Activated naive CD4-positive, alpha-beta T cell treated with anti-CD3 and anti-CD28 coated beads for 36 hours (primary cell): ENCODE results near the gene SARS1. TPM values are rescaled to one million over a fixed set of nuclear protein-coding genes. Genes with fewer than 3 reads are reported as not detected.
A peak's percentile ranks its signal among the peaks of the same experiment; 100 is the strongest.

Source experiments
- CTCF ChIA-PET: fragments of 350-600 bp; sonication (Branson Sonifier 250); formaldehyde crosslinking; loops from one replicate; lab custom pipeline; 2021; ENCODE audit warnings: antibody characterized with exemption; lab: Charles Lee
- DNase-seq: peaks from one replicate; pipeline ENCODE4 v3.0.0-alpha.2; 2020
- H3K27ac Mint-ChIP-seq: one replicate; pipeline ENCODE4 v1.8.0; 2021; ENCODE audit warnings: mild to moderate bottlenecking, mixed read lengths
- H3K27me3 Mint-ChIP-seq: one replicate; pipeline ENCODE4 v1.8.0; 2021; ENCODE audit warnings: low read depth, mixed read lengths
- H3K36me3 Mint-ChIP-seq: one replicate; pipeline ENCODE4 v1.8.0; 2021; ENCODE audit warnings: low read depth, mixed read lengths
- H3K4me1 Mint-ChIP-seq: one replicate; pipeline ENCODE4 v1.8.0; 2021; ENCODE audit warnings: low read depth, mixed read lengths
- H3K4me3 Mint-ChIP-seq: one replicate; pipeline ENCODE4 v1.8.0; 2021; ENCODE audit warnings: mild to moderate bottlenecking, moderate library complexity, mixed read lengths
- H3K9me3 Mint-ChIP-seq: one replicate; pipeline ENCODE4 v1.8.0; 2021; ENCODE audit warnings: mixed read lengths
- intact Hi-C: fragments of 100-400 bp; cut with micrococcal nuclease; formaldehyde crosslinking; loops from one replicate; pipeline ENCODE4 v1.15.1; 2023
- total RNA-seq, 2 experiments: library from RNA; stranded (reverse); gene quantifications; one replicate each; pipeline ENCODE4 v1.2.3, GENCODE V29; 2021

The SARS1 gene
- total RNA-seq, 2 experiments from 2014 or later, result 363 TPM

DNA sequence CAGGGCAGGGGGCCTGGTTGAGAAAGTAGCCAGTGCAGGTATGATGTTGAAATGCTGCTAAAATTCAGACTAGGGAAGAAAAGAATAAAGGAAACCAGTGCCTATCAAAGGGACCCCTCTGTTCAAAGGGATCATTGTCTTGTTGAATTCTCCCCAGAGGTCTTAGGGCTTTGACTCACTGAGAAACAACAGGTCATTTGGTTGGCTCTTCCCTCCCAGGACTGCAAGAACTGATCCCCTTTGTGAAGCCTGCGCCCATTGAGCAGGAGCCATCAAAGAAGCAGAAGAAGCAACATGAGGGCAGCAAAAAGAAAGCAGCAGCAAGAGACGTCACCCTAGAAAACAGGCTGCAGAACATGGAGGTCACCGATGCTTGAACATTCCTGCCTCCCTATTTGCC lies 23.8 kb downstream of the SARS1 start:
- peaks cover 28% of the 10 kb centered on the region for H3K36me3 Mint-ChIP-seq
- no peak for DNase-seq
- intact Hi-C loops, result no loop called here
- H3K9me3 Mint-ChIP-seq, result no peaks in the 10 kb centered on the region
- no peak overlapping the region for H3K4me3 Mint-ChIP-seq
- no peak overlapping the region for H3K27ac Mint-ChIP-seq
- H3K27me3 Mint-ChIP-seq, result peaks cover 2% of the 10 kb centered on the region
- CTCF ChIA-PET, result interaction anchor here (1.4 to 1.6 kb wide), 2 partner anchors 10 to 162 kb away, joined by 3 to 4 read pairs; no protein-coding TSS in a partner anchor
- H3K4me1 Mint-ChIP-seq, result peaks cover 15% of the 10 kb centered on the region

DNA sequence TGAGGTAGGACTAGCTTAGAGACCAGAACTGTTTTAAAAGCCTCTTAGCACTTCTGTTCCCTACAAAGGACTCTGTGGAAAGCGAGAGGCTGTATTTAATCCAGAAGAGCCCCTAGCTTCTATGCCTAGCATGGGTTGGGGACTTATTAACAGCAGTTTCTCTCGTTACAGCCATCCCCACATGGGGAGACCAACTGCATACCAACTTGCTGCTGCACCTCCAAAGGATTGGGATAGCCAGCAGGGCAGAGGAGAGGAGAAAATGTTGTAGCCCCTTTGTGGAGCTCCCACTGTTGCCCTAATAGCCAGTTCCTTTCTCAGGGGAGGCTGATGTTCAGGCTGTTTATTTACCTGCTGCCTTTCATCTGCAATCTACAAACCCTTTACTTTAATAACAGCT lies 24.7 kb downstream of the SARS1 start:
- DNase-seq, result no peak
- Mint-ChIP-seq H3K4me3 (no peak overlapping the region), H3K4me1 (peaks cover 17% of the 10 kb centered on the region), H3K27ac (no peak overlapping the region), H3K36me3 (peaks cover 28% of the 10 kb centered on the region), H3K9me3 (no peaks in the 10 kb centered on the region), H3K27me3 (peaks cover 2% of the 10 kb centered on the region)
- intact Hi-C loops, result loop anchor here (2.0 kb wide), 1 partner anchor 24 kb away; no protein-coding TSS in a partner anchor
- CTCF ChIA-PET, result interaction anchor here (1.1 to 1.4 kb wide), 3 partner anchors 15 to 161 kb away, joined by 3 to 4 read pairs (median 3); no protein-coding TSS in a partner anchor

DNA sequence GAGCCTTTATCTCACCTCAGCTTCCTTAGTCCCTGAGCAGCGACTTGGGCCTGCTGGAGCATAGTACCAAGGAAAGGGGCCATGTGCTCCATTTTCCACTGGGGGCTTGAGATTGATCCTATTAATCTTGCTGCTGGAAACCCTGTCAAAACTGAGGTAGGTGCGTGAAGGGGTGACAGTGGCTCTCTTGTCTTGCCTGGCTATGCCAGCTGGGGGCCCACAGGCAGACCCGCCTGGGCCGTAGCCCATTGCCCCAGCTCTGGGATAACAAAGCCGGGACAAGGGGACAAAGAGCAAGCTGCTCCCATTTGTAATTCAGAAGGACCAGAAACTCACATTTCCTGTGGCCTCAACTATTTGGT lies 25.3 kb downstream of the SARS1 start:
- Mint-ChIP-seq H3K9me3 (no peaks in the 10 kb centered on the region), H3K27me3 (peaks cover 2% of the 10 kb centered on the region), H3K4me3 (no peak overlapping the region), H3K27ac (no peak overlapping the region), H3K36me3 (peaks cover 28% of the 10 kb centered on the region), H3K4me1 (peaks cover 17% of the 10 kb centered on the region)
- CTCF ChIA-PET, result interaction anchor here (0.7 to 1.5 kb wide), 10 partner anchors 8 to 247 kb away, joined by 3 to 7 read pairs (median 3); no protein-coding TSS in a partner anchor
- DNase-seq, result no peak
- intact Hi-C loops, result loop anchor here (2.0 kb wide), 1 partner anchor 24 kb away; no protein-coding TSS in a partner anchor

DNA sequence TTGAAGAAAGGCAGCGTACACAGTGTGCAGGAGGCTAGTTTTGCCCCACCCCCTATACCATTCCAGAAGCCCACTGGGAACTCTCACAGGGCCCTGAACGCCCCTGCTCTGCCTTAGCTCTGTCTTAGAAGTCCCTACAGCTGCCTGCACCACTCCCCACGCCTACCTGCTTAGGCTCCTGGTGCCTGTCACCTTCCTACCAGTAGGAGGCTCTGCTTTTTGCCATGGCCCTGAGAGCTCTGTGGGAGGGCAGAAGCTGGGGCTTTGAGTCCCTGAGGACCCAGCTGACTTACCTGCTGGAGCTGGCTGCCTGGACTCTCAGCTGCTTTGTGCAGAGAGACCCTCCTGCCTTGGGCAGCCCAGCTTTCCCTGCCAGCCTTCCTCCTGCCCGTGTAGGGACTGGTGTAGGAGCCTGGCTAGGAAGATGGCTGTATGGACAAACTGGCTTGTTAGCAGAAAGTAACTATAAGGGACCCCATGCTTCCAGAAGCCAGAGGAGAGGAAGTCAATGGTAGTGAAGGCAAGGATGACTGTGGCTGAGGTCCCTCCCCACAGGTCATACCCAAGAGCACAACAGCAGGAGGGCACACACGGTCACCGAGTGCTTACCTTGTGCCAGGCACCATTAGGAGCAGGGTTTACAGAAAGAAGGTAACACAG lies 25.8 kb downstream of the SARS1 start:
- peak; percentile 47 for DNase-seq
- Mint-ChIP-seq H3K9me3 (no peaks in the 10 kb centered on the region), H3K4me1 (peaks cover 17% of the 10 kb centered on the region), H3K27ac (peak overlapping the region; percentile 10), H3K27me3 (peaks cover 2% of the 10 kb centered on the region), H3K4me3 (no peak overlapping the region), H3K36me3 (peaks cover 25% of the 10 kb centered on the region)
- intact Hi-C loops, result loop anchor here (1.0 to 10.0 kb wide), 4 partner anchors 10 to 245 kb away; partner anchors contain the start of genes ATXN7L2 and CELSR2
- CTCF ChIA-PET, result interaction anchor here (0.6 to 1.5 kb wide), 10 partner anchors 8 to 246 kb away, joined by 3 to 7 read pairs (median 3); no protein-coding TSS in a partner anchor

DNA sequence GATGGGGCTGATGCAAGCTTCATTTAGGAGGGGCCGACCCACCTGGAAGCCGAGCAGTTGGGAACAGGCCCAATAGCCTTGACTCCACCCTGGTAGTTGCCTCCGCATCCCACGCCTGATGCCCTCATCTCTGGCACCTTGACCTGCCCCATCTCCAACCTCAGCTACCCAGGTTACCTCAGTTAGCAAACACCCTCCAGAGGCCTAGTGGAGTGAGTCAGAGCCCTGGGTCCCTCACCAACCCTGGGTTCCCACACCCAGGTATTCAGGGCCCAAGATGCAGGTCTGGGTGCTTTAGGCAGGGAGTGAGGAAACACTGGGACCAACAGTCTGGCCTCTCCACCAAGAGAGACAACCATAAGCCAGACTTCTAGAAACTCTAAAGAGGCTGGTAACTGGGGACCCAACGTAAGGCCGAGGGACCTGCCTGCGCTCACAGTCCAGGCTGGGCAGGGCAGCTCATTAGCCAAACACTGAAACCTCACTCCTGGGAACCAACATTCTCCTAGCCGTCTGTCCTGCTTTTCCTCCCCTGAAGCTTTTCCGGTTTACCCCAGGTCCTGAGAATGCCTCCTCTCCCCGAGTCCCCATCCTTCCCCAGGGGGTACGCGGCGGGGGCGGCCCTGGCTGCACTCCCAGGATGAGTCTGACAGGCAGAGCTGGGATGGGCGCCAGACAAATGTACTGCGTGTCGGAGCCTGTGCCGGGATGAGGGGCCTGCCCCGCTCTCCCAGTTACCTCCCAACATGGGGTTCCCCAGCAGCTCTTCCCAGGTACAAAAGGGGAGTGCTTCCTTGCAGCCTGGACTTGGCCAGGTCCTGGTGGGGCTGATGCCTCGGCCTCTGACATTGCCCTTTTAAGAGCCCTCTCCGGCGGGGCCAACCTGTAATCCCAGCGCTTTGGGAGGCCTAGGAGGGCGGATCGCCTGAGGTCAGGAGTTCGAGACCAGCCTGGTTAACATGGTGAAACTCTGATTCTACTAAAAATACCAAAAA lies 26.7 kb downstream of the SARS1 start:
- H3K4me3 Mint-ChIP-seq, result no peak overlapping the region
- DNase-seq, result no peak
- H3K9me3 Mint-ChIP-seq, result no peaks in the 10 kb centered on the region
- intact Hi-C loops, result loop anchor here (1.0 to 10.0 kb wide), 3 partner anchors 9 to 244 kb away; partner anchors contain the start of genes ATXN7L2 and CELSR2
- H3K36me3 Mint-ChIP-seq, result peaks cover 17% of the 10 kb centered on the region
- peak overlapping the region; percentile 15 for H3K27ac Mint-ChIP-seq
- CTCF ChIA-PET, result interaction anchor here (0.6 to 1.5 kb wide), 7 partner anchors 13 to 292 kb away, joined by 3 to 7 read pairs (median 3); no protein-coding TSS in a partner anchor
- H3K4me1 Mint-ChIP-seq, result peaks cover 17% of the 10 kb centered on the region
- H3K27me3 Mint-ChIP-seq, result peaks cover 2% of the 10 kb centered on the region

DNA sequence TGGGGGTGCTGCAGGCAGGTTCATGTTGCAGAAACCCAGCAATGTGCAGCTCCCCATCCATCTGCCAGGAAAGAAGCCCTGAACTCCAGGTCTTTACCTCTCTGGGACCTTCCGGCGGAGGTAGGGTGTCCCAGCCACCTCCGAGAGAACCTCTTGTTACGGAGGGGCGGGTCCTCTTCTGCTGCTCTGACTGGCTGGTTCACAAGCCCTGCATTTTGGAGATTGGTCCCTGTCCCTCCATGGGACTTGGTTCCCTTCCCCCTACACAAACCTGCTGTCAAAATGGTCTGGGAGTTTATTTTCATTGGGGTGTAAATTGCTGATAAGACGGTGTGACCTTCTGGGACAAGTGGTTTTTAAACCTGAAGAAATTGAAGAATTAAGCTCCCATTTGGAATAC lies 27.6 kb downstream of the SARS1 start:
- CTCF ChIA-PET, result interaction anchor here (1.1 kb wide), 1 partner anchor 291 kb away, joined by 3 read pairs; no protein-coding TSS in a partner anchor
- DNase-seq, result no peak
- intact Hi-C loops, result loop anchor here (2.0 to 10.0 kb wide), 2 partner anchors 17 to 243 kb away; partner anchors contain the start of gene ATXN7L2
- peaks cover 2% of the 10 kb centered on the region for H3K27me3 Mint-ChIP-seq
- no peak overlapping the region for H3K4me3 Mint-ChIP-seq
- no peaks in the 10 kb centered on the region for H3K9me3 Mint-ChIP-seq
- peaks cover 10% of the 10 kb centered on the region for H3K36me3 Mint-ChIP-seq
- H3K27ac Mint-ChIP-seq, result no peak overlapping the region
- H3K4me1 Mint-ChIP-seq, result peaks cover 17% of the 10 kb centered on the region

DNA sequence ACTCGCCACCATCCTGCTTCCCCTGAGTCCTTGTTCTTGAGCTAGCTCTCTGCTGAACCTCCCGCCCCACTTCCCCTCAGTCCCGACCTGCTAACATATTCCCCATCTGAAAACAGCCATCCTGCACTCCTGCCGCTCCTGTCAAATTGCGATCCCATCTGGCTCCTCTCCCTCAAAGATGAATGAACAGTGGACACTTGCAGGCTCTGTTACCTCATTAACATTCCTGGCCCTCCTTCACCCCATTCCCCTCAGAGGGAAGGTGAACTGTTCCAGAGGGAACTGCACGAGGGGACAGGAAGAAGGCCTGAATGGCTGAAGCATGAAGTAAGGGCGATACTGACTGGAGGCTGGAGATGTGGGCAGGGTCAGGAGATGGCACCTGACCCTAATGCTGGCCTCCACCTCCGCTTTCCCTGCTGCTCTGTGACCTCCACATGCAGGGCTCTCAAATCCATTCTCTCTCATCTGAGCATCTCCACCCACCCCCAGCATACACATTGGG lies 28.2 kb downstream of the SARS1 start:
- DNase-seq, result no peak
- Mint-ChIP-seq H3K36me3 (peaks cover 10% of the 10 kb centered on the region), H3K9me3 (no peaks in the 10 kb centered on the region), H3K4me3 (no peak overlapping the region), H3K27me3 (peaks cover 2% of the 10 kb centered on the region), H3K4me1 (peaks cover 17% of the 10 kb centered on the region), H3K27ac (no peak overlapping the region)
- intact Hi-C loops, result loop anchor here (2.0 to 10.0 kb wide), 2 partner anchors 17 to 243 kb away; partner anchors contain the start of gene ATXN7L2
- CTCF ChIA-PET, result no interaction called here

DNA sequence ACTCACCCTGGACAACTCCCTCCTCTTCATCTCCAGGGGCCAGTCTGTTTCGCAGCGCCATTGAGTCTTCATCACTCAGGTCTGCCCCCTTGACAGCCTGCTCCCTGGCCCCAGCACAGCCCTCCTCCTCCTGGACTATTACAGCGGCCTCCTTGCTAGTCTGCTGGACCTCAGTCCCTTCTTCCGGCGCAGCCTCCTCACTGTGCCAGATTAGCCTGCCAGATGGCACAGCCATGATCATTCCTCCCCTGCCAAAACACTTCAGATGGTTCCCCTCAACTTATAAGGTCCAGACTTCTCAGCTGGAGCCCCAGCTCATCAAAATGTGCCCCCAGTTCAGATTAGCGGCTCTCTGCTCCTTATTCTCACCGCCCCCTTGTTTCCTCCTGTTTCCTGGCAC lies 28.7 kb downstream of the SARS1 start:
- H3K27ac Mint-ChIP-seq, result no peak overlapping the region
- H3K4me1 Mint-ChIP-seq, result peaks cover 17% of the 10 kb centered on the region
- H3K9me3 Mint-ChIP-seq, result no peaks in the 10 kb centered on the region
- CTCF ChIA-PET, result no interaction called here
- no peak overlapping the region for H3K4me3 Mint-ChIP-seq
- peaks cover 6% of the 10 kb centered on the region for H3K36me3 Mint-ChIP-seq
- intact Hi-C loops, result loop anchor here (10.0 kb wide), 1 partner anchor 242 kb away; the partner anchor contains the start of gene ATXN7L2
- no peak for DNase-seq
- peaks cover 2% of the 10 kb centered on the region for H3K27me3 Mint-ChIP-seq

DNA sequence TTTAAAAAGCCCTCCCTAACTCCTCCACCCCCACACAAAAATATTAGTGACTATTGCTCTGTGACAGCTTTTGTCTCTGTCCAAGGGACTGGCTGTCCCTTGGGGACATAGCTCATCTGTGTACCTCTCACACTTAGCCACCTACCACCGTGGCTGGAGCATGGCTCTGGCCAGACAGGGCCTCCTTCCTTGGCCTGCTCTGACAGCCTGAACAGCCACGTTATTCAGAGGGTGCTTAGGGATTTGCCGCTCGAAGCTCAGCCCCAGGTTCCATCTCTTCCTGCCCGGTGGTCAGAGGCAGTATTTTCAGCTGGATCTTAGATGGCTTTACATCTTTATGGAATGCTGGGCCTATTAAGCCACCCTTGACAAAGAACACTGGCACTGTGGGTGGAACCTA lies 29.5 kb downstream of the SARS1 start:
- no peaks in the 10 kb centered on the region for H3K9me3 Mint-ChIP-seq
- intact Hi-C loops, result loop anchor here (10.0 kb wide), 1 partner anchor 242 kb away; the partner anchor contains the start of gene ATXN7L2
- H3K4me1 Mint-ChIP-seq, result peaks cover 17% of the 10 kb centered on the region
- H3K4me3 Mint-ChIP-seq, result no peak overlapping the region
- CTCF ChIA-PET, result no interaction called here
- DNase-seq, result no peak
- H3K27ac Mint-ChIP-seq, result no peak overlapping the region
- peaks cover 5% of the 10 kb centered on the region for H3K36me3 Mint-ChIP-seq
- H3K27me3 Mint-ChIP-seq, result peaks cover 2% of the 10 kb centered on the region

DNA sequence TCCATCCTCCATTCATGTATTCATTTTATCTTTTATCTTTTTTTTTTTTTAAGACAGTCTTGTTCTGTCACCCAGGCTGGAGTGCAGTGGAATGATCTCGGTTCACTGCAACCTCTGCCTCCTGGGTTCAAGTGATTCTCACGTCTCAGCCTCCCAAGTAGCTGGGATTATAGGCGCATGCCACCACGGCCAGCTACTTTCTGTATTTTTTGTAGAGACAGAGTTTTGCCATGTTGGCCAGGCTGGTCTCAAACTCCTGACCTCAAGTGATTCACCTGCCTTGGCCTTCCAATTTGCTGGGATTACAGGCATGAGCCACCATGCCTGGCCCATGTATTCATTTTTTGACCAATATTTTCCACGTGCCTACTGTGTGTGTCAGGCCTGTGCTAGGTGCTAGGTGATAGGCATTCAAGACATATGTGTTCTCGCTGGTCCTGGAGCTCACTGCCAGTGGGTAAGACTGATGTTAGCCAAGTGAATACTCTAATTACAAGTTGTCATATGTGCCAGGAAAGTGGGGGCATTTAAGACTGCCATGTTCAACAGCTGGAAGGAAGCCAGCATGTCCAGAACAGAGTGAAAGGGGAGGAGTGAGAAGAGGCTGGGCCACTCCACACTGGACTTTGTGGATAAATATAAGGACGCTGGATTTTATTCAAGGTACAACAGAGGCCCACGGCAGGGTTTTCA lies 30.3 kb downstream of the SARS1 start:
- H3K27ac Mint-ChIP-seq, result no peak overlapping the region
- H3K4me3 Mint-ChIP-seq, result no peak overlapping the region

DNA sequence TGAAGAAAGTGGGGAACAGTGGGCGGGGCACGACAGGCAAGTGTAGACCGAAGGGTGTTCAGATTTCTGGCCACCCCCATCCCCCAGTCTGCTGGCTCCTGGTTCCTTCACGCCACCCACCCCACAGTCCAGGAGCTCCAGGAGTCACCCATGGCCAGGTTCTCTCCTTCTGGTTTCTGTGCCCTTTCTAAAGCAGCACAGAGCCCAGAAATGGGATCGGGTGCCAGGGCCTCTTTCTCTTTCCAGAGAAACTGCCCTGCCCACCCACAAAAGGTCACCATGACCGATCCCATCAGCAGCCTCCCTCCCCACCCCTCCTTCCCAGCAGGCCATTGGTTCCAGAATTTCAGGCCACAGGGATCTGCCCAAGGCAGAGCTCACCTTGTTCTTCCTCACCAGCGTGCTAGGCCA lies 32.4 kb downstream of the SARS1 start:
- H3K9me3 Mint-ChIP-seq, result no peaks in the 10 kb centered on the region
- intact Hi-C loops, result loop anchor here (10.0 kb wide), 1 partner anchor 239 kb away; the partner anchor contains the start of gene ATXN7L2
- peaks cover 2% of the 10 kb centered on the region for H3K27me3 Mint-ChIP-seq
- no peak for DNase-seq
- H3K36me3 Mint-ChIP-seq, result no peaks in the 10 kb centered on the region
- H3K4me3 Mint-ChIP-seq, result no peak overlapping the region
- no peak overlapping the region for H3K27ac Mint-ChIP-seq
- CTCF ChIA-PET, result interaction anchor here (1.0 to 2.2 kb wide), 5 partner anchors 10 to 152 kb away, joined by 3 to 5 read pairs (median 4); no protein-coding TSS in a partner anchor
- H3K4me1 Mint-ChIP-seq, result peaks cover 18% of the 10 kb centered on the region

More for the DNA sequence above, 30.3 kb downstream of the SARS1 start:
- Mint-ChIP-seq H3K36me3 (peaks cover 1% of the 10 kb centered on the region), H3K9me3 (no peaks in the 10 kb centered on the region), H3K27me3 (peaks cover 2% of the 10 kb centered on the region), H3K4me1 (peaks cover 18% of the 10 kb centered on the region)
- intact Hi-C loops, result loop anchor here (10.0 kb wide), 1 partner anchor 241 kb away; the partner anchor contains the start of gene ATXN7L2
- CTCF ChIA-PET, result interaction anchor here (0.9 kb wide), 1 partner anchor 20 kb away, joined by 3 read pairs; no protein-coding TSS in a partner anchor
- no peak for DNase-seq
